Esophagus muscularis mucosa (tissue), 4 donors: Measurements from ENCODE around the gene SUMO3. TPM values are rescaled to one million over a fixed set of nuclear protein-coding genes. Genes with fewer than 3 reads are reported as not detected.

Experiments
- DNase-seq: peaks from one replicate; pipeline ENCODE4 v3.0.0-alpha.2; 2017; ENCODE audit errors: extremely low spot score
- H3K27ac ChIP-seq, 4 donors: fragments of 200-600 bp; sonication (generic); replicated peaks in 1 of 4; 1 replicate in 3 of 4; 2 replicates in 1 of 4; pipeline ENCODE4 v1.5.1; 2016 to 2019; ENCODE audit warnings: mild to moderate bottlenecking in 1 of 4
- H3K27me3 ChIP-seq, 4 donors: fragments of 200-600 bp; sonication (generic); one replicate each; pipeline versions ENCODE4 v1.5.1 to v1.6.0; 2016 to 2019
- H3K36me3 ChIP-seq, 4 donors: fragments of 200-600 bp; sonication (generic); one replicate each; pipeline ENCODE4 v1.5.1; 2016 to 2019
- H3K4me1 ChIP-seq, 4 donors: fragments of 200-600 bp; sonication (generic); one replicate each; pipeline ENCODE4 v1.5.1; 2016 to 2019
- H3K4me3 ChIP-seq, 4 donors: fragments of 200-600 bp; sonication (generic); 1 replicate in 2 of 4; 2 replicates in 2 of 4; pipeline ENCODE4 v1.5.1; 2016 to 2019; ENCODE audit warnings: mild to moderate bottlenecking in 4 of 4, moderate library complexity in 1 of 4
- H3K9me3 ChIP-seq, 4 donors: fragments of 200-600 bp; sonication (generic); 1 replicate in 3 of 4; 2 replicates in 1 of 4; pipeline ENCODE4 v1.5.1; 2016 to 2019
- EP300 ChIP-seq: sonication (generic); formaldehyde crosslinking; IDR thresholded peaks from one replicate; pipeline ENCODE4 v1.6.1; 2017; ENCODE audit warnings: antibody characterized with exemption
- POLR2A ChIP-seq: fragments of 450-650 bp; IDR thresholded peaks from one replicate; pipeline ENCODE4 v1.6.1; 2017; ENCODE audit warnings: antibody characterized with exemption, moderate library complexity, mild to moderate bottlenecking, low read depth
- POLR2AphosphoS5 ChIP-seq, 2 donors: sonication (generic); formaldehyde crosslinking; IDR thresholded peaks; one replicate each; pipeline ENCODE4 v1.6.1; 2017; ENCODE audit warnings: antibody characterized with exemption in 2 of 2
- WGBS: methylation state at CpG from one replicate; pipeline ENCODE4 v1.1.5; 2018; 5-methylcytosine and 5-hydroxymethylcytosine counted together
- intact Hi-C: fragments of 100-400 bp; cut with DNase I; formaldehyde crosslinking; loops from one replicate; pipeline ENCODE4 v1.15.1; 2023
- total RNA-seq, 4 donors: library from RNA; depleted of rRNA; stranded (reverse); fragments of >200 nt; gene quantifications; one replicate each; pipeline versions ENCODE4 v1.1.0 to v1.2.1, GENCODE V29; 2016
- TF ChIP-seq, protein P1 (sequence below), 3 experiments: fragments of 200-600 bp in 2 of 3; fragments of 450-650 bp in 1 of 3; sonication (generic) in 2 of 3; IDR thresholded peaks; one replicate each; pipeline ENCODE4 v1.5.1; 2017 to 2019; ENCODE audit warnings: antibody characterized with exemption in 3 of 3, mild to moderate bottlenecking in 2 of 3, moderate library complexity in 1 of 3

The SUMO3 gene
- total RNA-seq, 4 donors from 2014 or later: 46.1 to 52.2 (median 48.6) TPM

- peaks cover 0 to 23% (median 0%) of the 10 kb centered on the region in 4 donors for H3K27me3 ChIP-seq
- no peaks in the 10 kb centered on the region for H3K36me3 ChIP-seq
- no peak overlapping the region for H3K27ac ChIP-seq
- H3K9me3 ChIP-seq: no peaks in the 10 kb centered on the region
- TF ChIP-seq POLR2AphosphoS5 (IDR thresholded peaks at IDR 0.05) (no peak), POLR2A (no peak), EP300 (no peak)
- TF ChIP-seq, protein P1, sequence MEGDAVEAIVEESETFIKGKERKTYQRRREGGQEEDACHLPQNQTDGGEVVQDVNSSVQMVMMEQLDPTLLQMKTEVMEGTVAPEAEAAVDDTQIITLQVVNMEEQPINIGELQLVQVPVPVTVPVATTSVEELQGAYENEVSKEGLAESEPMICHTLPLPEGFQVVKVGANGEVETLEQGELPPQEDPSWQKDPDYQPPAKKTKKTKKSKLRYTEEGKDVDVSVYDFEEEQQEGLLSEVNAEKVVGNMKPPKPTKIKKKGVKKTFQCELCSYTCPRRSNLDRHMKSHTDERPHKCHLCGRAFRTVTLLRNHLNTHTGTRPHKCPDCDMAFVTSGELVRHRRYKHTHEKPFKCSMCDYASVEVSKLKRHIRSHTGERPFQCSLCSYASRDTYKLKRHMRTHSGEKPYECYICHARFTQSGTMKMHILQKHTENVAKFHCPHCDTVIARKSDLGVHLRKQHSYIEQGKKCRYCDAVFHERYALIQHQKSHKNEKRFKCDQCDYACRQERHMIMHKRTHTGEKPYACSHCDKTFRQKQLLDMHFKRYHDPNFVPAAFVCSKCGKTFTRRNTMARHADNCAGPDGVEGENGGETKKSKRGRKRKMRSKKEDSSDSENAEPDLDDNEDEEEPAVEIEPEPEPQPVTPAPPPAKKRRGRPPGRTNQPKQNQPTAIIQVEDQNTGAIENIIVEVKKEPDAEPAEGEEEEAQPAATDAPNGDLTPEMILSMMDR (IDR thresholded peaks at IDR 0.05): no peak
- 89% methylated on average over 21 of the region's 30 CpGs for WGBS
- no peak for DNase-seq
- no peak overlapping the region for H3K4me3 ChIP-seq
- intact Hi-C loops: no loop called here
- H3K4me1 ChIP-seq: peaks cover 5 to 10% (median 9%) of the 10 kb centered on the region in 4 donors
Measured at GRCh38 chr21:44838039-44838895, 20.4 kb upstream of the SUMO3 start.

DNA sequence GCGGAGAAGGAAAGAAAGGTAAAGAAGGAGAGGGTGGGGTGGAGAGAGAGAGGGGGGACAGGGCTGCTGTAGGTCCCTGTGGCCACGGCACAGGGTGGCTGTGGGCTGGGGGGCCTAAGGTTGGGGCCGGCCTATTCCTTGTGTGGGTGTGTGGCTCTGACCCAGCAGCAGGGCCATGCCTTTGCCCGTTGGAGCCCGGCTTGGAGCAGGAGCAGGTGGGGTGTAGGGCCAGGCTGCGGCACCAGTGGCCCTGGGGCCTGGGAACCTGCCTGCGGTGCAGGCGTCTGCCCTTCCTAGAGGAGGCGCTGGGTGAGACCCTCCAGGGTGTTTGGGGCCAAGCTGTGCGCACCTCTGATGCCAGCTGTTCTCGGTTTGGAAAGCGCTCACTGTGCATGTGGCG is 19.7 kb upstream of the SUMO3 start:
- H3K27ac ChIP-seq: no peak overlapping the region
- WGBS: 95% methylated on average over 5 of the region's 13 CpGs
- no peak for DNase-seq
- no peak overlapping the region for H3K4me3 ChIP-seq
- H3K4me1 ChIP-seq: peaks cover 5 to 10% (median 9%) of the 10 kb centered on the region in 4 donors
- peaks cover 0 to 16% (median 0%) of the 10 kb centered on the region in 4 donors for H3K27me3 ChIP-seq
- H3K9me3 ChIP-seq: no peaks in the 10 kb centered on the region
- intact Hi-C loops: no loop called here
- H3K36me3 ChIP-seq: no peaks in the 10 kb centered on the region
- no peak for TF ChIP-seq EP300
- no peak for TF ChIP-seq POLR2A
- TF ChIP-seq POLR2AphosphoS5 (IDR thresholded peaks at IDR 0.05): no peak

- TF ChIP-seq, protein P1 (IDR thresholded peaks at IDR 0.05): no peak
- TF ChIP-seq POLR2AphosphoS5 (IDR thresholded peaks at IDR 0.05): no peak
- no peak for TF ChIP-seq POLR2A
- TF ChIP-seq EP300: no peak
- Histone ChIP-seq H3K4me3 (no peak overlapping the region), H3K27me3 (peaks cover 0 to 9% (median 0%) of the 10 kb centered on the region in 4 donors), H3K27ac (no peak overlapping the region), H3K9me3 (no peaks in the 10 kb centered on the region), H3K36me3 (no peaks in the 10 kb centered on the region), H3K4me1 (peaks cover 5 to 10% (median 9%) of the 10 kb centered on the region in 4 donors)
- DNase-seq: no peak
- intact Hi-C loops: no loop called here
- 62% methylated on average over 23 of the region's 37 CpGs for WGBS
Measured at GRCh38 chr21:44836666-44837471, 19.0 kb upstream of the SUMO3 start.

DNA sequence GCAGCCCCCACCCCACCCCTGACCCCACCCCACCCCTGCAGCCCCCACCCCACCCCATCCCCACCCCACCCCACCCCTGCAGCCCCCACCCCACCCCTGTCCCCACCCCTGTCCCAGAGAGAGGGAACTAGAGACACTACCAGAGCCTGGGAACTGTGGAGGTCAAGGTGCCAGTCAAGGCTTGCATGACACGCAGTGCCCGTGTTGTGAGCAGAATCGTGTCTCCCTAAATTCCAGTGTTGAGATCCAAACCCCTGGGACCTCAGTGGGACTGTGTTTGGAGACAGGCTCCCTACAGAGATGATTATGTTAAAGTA is 18.4 kb upstream of the SUMO3 start:
- intact Hi-C loops: no loop called here
- TF ChIP-seq EP300: no peak
- TF ChIP-seq, protein P1 (IDR thresholded peaks at IDR 0.05): no peak
- TF ChIP-seq POLR2A: no peak
- no peak for TF ChIP-seq POLR2AphosphoS5 (IDR thresholded peaks at IDR 0.05)
- H3K27ac ChIP-seq: no peak overlapping the region
- H3K9me3 ChIP-seq: no peaks in the 10 kb centered on the region
- 28% methylated on average over 3 of the region's 3 CpGs for WGBS
- H3K4me3 ChIP-seq: no peak overlapping the region
- peaks cover 0 to 3% (median 0%) of the 10 kb centered on the region in 4 donors for H3K27me3 ChIP-seq
- H3K36me3 ChIP-seq: no peaks in the 10 kb centered on the region
- no peak for DNase-seq
- peaks cover 5 to 10% (median 9%) of the 10 kb centered on the region in 4 donors for H3K4me1 ChIP-seq

DNA sequence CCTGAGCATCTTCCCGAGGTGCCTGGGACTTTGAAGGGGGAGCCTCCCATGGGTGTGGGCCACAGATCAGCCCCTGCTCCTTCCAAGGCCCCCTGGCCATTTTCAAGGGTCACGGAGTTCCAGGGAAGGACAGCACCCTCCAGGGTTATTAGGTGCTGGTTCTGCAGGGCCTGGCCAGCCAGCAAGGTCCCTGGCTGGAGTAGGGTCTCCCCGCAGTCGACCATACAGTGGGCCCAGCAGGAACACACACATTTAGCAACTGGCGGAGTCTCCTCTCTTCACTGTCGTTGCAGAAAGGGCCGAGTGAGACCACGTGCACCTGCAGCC is 17.7 kb upstream of the SUMO3 start:
- DNase-seq: no peak
- peaks cover 5 to 10% (median 9%) of the 10 kb centered on the region in 4 donors for H3K4me1 ChIP-seq
- H3K9me3 ChIP-seq: no peaks in the 10 kb centered on the region
- H3K4me3 ChIP-seq: no peak overlapping the region
- TF ChIP-seq POLR2A: no peak
- no peak for TF ChIP-seq POLR2AphosphoS5 (IDR thresholded peaks at IDR 0.05)
- TF ChIP-seq, protein P1 (IDR thresholded peaks at IDR 0.05): no peak
- no peak for TF ChIP-seq EP300
- intact Hi-C loops: no loop called here
- H3K27ac ChIP-seq: no peak overlapping the region
- 63% methylated on average over 4 of the region's 8 CpGs for WGBS
- no peaks in the 10 kb centered on the region for H3K36me3 ChIP-seq
- no peaks in the 10 kb centered on the region for H3K27me3 ChIP-seq
